Effector CD8-positive, alpha-beta T cell (primary cell): ENCODE results near the gene BCR.
"Not testable (repeated sequence)": the region's sequence is repeated elsewhere in the genome, so short reads cannot be mapped to it uniquely, and the experiment has no call there.

Source experiments
- DNase-seq: peaks from one replicate; lab custom pipeline; 2025; lab: John Stamatoyannopoulos, UW

BCR gene

DNA sequence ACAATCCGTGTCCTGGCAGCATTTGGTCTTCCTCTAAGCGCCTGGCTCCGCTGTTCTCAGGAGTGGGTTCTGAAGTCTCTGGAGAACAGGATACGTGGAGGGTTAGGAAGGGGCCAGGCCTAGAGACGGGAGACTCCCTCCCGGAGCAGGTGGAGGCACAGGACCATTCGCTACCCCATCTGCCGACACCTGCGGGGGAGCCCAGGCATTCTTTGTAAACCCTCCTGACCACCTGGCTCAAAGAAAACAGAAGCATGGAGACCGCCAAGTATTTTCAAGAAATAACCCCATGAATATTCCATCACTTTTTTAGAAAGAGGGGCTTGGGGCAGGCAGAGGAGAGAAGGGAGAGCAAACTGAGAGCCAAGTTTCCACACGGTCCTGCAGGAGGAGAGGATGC is 136.3 kb downstream of the BCR start:
- DNase-seq, result not testable (repeated sequence)

DNA sequence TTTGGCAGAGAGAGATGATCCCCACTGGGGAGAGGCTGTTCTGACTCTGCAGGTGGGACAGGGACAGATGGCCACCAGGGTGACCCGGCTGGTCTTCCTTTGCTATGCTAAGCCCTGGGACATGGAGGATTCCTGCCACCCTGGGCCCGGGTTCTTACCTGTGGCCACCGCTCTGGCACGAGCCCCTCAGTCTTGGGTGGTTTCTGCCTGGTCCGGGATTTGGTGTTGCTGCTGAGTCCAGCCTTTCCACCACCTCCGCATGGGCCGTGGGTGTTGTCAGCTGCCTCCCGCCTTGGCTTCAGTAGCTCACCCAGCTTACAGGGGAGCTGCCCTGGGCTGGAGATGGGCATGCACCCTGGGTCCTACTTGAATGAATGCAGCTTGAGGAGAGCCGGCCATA is 138.0 kb downstream of the BCR start:
- not testable (repeated sequence) for DNase-seq

DNA sequence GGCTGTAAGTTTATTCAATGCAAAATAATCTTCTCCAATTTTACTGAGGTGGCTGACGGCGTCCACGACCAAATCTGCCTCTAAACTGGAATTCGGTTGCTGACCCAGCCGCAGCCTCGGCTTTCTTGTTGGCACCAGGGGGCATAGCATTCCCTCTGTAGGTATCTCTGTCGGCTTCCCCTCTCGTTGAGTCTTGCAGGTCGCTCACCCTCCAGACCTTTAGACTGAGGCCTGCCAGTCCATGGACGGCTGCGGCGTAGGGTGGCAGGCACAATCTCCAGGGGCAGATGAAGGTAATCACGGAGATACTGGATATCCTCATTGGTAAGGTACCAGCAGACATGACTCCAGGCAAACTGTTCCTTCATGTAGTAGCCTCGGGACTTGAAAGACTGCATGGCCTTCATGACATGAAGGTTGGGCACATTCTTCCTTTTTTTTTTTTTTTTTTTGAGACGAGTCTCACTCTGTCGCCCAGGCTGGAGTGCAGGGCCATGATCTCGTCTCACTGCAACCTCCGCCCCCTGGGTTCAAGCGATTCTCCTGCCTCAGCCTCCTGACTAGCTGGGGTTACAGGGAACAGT is 142.3 kb downstream of the BCR start:
- not testable (repeated sequence) for DNase-seq

DNA sequence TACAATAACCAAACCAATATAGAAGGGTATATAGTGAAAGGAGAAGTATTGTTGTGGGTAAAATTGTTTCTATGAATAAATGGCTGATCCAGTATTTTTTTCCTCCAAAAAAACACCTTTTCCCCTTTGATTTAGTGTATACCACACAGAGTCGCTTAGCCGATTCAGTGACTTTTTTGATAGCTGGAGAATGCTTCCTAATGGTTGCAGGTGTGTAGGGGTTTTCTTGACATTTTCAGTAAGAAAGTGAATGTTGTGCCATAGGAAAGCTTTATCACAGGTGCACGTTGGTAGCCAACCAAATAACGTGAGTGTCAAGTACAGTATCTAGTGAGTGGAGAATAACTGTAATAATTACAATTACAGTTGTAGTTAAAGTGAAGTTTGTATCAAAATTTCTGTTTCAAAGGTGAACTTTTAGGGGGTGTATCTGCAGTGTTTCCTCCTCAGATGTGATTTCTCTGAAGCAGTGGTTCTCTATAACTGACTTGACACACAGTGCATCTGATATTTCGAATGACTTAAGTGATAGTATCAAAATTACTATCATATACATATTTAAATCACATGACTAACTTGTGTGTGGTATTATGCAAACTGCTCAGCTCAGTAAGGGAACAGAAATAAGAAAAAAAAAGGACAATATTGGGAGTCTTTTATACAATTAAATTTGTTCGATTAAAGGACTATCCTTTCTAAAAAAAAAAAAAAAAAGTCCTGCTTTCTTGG is 143.8 kb downstream of the BCR start:
- not testable (repeated sequence) for DNase-seq

DNA sequence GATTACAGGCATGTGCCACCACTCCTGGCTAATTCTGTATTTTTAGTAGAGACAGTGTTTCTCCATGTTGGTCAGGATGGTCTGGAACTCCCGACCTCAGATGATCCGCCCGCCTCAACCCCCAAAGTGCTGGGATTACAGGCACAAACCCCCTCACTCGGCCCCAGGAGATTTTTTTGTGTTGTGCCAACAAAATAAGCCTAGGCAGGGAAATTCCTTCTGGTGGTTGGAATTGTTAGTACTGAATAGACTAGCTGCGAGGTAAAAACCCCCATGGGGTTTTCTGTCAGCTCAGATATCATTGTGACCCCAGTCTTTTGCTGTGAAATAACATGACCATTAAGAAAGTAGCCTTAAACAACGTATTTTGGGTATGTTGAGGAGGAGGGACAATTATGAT is 144.9 kb downstream of the BCR start:
- DNase-seq, result no peak

DNA sequence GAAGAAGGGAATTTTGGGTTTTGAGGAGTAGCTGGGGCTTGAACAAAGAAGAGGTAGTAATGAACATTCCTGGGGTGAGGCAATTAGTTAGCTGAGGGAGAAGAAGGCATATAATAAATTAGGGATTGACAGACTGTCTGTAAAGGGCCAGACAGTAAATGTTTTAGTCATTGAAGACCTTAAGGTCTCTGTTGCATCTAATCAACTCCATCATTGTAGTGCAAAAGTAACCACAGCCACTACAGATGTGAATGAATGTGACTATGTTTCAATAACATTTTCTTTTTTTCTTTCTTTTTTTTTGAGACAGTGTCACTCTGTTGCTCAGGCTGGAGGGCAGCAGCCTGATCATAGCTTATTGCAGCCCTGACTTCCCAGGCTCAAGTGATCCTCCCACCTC is 153.5 kb downstream of the BCR start:
- DNase-seq, result not testable (repeated sequence)

DNA sequence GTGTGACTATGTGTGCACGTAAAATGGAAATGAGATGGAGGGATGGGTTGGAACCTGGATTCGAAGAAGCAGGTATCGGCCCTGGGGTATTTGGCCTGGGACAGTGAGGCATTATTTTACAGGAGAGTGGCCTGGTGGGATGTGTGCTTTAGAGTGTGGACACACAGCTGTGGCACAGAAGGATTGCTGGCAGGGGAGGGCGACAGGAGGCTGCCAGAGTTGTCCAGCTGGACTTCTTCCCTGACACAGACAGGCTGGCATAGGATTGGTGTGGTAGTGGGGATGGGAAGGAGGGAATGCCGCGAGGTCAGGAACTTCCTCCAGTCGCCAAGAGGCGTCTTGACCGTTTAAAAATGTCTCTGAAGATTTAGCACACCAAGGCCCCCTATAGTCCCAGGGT is 157.4 kb downstream of the BCR start:
- not testable (repeated sequence) for DNase-seq

DNA sequence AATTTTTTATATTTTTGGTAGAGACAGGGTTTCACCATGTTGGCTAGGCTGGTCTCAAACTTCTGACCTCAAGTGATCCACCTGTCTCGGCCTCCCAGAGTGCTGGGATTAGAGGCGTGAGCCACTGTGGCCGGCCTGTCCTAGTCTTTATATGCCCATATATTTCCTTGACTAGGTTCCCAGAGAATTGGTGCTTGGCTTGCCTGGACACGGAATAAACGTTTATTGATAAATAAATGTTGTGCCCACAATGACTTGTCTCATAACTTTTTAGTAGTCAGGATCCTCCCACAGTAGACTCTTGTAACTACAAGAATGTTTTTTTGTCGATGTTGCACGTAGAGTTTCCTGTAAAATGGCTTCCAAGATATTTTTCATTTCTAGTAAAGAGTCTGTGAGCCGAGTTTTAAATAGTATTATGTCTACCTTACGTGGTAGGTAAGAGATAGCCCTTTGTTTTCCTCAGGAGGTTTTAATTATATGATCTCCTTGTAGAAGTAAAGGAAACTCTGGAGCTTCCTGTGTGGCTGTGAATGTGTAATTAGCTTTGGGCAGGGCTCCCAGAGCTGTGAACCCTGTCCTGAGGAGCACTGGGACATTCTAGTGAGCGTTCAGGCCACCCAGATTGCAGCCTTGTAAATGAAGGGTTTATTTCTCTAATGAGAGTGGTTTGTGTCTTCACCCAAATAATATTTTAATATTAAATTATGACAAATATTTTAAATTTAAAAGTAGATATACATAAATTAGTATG is 161.8 kb downstream of the BCR start:
- not testable (repeated sequence) for DNase-seq

DNA sequence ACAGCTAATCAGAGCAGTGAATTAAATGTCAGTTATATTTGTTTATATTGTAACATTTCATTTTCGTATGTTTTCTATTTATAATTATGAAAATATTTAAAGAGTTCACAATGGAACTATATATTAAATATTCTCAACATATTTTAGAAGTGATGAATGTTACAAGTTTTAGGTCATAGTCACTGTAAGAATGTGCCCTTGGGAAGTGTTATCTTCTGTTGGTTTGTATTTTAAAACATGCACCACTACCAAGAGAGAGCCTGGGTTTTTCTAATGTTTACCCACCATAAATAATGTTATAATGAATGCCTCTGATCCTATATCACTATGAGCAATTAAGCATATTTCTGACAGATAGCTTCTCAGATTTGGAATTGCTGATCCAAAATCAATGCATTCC is 171.0 kb downstream of the BCR start:
- no peak for DNase-seq

DNA sequence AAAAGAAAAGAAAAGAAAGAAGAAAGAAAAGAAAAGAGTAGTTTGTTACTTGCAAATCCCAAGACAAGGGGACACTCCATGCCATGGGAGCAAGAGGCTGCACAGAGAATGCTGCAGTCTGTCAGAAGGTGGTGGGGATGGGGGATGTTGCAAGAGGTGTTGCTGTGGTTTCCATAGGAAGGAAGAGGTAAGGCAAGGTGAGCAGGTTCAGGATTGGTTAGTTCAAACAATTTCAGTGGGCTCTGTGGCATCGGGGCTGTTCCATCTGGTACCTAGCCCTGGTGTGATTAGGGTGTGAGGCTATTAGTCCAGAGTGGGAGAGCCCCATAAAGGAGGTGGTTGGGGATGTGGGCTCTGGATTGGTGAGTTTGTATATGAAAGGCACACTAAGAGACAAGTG is 172.7 kb downstream of the BCR start:
- DNase-seq, result no peak

DNA sequence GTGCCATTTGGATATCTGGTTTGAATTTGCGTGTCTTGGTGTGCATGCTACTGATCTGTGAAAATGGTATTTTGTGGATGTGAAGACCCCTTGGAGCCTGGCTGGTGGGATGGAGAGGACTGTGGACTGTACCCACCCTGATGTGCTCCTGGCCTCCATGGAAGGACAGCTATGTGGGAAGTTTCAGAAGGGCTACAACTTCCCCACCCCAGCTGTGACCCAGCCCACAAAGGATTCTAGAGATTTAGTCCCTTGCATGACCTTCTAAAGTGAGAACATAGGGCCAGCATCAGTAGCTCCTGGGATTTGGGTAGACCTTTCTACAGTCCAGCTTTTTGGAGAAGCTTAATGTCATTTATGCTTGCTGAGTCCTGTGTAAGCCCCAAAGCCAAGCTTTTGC is 173.4 kb downstream of the BCR start:
- no peak for DNase-seq

DNA sequence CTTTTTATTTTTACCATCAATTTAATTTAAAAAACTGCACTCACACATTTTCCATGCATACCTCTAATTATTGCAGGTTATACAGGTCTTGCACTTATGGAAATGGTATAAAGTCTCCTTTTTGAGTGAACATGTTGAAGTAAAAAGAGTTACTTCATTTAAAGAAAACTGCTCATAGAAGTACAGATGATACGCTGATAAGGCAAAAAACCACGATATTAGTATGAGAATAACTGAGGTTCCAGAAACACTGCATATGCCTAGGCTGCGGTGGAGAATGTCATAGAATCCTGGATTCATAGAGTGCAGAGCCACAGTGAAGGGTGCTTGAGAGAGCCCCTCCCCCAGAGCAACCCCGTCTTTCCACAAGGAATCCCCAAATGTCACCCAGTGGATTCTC is 175.8 kb downstream of the BCR start:
- DNase-seq, result no peak

DNA sequence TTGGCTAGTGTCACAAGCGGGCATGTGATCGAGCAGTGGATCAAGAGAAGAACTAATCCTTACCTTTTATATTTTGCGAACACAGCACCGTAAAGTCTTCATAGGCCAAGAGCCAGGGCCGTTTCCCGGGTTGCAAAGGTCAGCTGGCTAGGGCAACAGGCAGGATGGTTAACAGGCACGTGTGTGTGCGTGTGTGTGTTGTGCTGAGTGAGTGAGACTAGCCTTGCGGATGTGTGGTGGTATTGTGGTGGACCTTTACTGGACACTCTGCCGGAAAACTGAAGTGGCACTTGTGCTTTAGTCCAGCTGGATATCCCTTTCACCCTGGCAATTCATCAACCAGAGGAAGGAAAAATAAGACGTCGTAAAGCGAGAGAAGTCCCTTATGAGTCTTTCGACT is 176.7 kb downstream of the BCR start:
- DNase-seq, result no peak

DNA sequence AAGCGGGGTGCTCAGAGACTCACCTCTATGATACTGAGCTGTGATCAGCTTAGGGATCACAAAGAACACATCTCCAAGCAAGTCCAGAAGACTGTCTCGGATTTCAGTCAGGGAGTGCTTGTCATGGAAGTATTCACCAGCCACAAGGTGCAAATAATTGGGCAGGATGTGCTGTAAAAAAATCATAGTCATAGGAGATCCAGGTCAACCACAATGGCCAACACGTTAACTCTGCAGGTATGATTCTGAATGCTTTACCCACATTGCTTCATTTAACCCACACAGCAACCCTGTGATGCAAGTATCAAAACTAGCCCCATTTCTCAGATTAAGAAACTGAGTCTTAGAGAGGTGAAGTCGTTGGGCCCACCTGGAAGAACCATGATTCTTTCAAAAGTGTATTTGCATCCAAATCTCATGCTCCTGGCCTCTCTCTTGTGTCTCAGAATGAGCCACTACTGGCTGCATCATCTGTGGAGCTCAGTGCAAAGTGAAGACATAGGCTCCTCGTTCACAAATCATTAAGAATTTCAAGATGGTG is 179.3 kb downstream of the BCR start:
- DNase-seq, result no peak

DNA sequence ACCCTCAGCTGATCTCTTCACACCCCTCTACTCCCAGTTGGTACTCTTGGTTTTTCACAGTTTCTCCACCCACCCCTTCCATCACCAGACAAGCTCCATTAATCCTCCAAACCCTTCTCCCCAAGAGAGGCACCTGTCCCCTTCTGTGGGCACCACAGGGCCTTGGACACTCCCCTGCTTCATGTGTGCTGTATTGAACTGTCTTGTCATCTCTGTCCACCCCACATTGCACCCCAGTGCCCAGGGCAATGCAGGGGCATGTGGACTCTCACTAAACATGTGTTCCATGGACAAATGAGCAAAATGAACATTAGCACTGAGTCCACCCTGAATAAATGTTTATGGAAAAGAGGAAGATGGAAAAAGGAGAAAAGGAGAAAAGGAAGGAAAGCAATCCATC is 181.4 kb downstream of the BCR start:
- DNase-seq, result no peak

DNA sequence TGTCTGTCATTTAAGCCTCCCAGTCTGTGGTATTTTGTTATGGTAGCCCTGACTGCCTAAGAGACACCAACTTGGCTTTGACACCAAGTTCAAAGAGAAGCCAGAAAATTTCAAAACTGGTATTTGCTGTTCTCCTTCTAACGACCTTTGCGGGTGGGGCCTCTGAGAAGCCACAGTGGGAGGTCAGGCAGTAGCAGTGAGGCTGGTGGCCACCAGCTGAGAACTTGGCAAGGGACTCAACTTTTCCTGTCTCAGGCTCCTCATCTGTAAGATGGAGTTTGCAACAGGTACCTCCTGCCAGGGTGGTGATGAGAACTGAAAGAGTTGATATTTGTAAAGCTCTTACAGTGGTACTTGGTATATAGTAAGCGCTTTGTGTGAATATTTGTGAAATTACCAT is 183.4 kb downstream of the BCR start:
- DNase-seq, result no peak

DNA sequence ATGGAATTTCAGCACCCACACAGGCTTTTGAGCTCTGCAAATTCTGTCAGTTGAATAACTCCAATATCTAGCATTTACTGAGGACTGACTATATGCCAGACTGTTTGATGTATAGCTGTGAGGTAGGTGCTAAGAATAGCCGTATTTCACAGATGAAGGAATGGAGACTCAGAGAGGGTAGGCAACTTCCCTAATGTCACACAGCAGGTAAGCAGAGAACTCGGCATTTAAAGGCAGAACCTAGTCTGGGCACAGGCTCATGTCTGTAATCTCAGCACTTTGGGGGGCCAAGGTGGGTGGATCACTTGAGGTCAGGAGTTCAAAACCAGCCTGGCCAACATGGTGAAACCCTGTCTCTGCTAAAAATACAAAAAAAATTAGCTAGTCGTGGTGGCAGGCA is 184.1 kb downstream of the BCR start:
- no peak for DNase-seq

DNA sequence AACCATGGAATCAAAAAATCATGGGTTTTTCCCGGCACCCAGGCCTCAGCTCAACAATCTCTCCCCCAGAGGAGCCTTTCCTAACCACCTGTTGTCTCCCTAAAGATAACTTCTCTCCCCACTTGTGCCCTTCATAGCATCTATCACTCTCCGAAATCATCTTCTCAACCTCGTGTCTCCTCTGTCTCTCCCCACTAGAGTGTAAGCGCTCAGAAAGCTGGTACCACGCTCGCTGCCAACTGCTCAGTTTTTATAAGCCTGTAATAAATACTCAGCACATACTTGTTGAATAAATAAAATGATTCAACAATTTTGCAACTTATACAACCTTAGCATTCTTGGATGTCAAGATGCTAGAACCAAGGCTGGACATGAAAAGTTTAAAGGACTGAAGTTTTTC is 185.2 kb downstream of the BCR start:
- DNase-seq, result no peak

DNA sequence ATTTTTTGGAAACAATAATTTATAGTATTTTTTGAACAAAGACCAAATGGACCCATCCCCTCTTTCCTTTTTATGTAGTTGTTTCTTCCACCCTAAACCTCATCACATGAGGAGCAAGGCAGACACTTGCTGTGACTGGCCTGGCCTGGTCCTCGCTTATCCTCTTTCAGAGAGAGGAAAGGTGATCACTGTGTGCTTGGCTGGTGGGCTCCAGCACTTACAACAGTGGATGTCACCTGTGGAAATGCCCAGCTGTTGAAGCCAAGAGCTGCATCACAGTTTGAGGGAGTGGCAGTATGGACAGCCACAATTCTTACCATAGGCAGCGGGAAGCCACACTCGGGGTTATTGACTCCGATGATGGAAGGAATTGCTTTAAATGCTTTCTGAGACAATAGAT is 185.7 kb downstream of the BCR start:
- no peak for DNase-seq

DNA sequence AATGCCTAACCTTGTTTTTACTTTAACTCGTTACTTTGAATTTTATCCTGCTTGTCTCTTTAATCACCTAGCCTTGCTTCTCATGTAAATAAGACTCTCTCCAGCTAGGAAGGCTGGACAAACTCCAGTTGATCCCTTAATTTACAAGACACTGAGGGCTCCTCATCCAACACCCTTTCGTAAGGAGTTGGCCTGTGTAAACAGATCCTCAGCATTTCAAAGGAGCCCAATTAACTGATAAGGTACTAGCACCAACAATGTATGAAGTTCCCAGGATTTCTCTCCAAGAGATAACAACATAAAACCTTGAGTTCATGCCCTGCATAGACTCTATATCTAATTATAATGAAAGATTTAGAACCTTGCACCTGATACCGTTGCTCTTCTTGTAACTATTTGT is 186.9 kb downstream of the BCR start:
- DNase-seq, result not testable (repeated sequence)
